ENCODE results near the gene TTC17. TPM values are rescaled to one million over a fixed set of nuclear protein-coding genes. Genes with fewer than 3 reads are reported as not detected.

Gene TTC17
- total RNA-seq, 1 donor from 2014 or later: 58.5 TPM

- no peak for DNase-seq (ENCODE audit: low read depth)
- H3K27me3 ChIP-seq (ENCODE audit: control insufficient read depth, insufficient read depth, low read length): peaks cover 2% of the 10 kb centered on the region
- TF ChIP-seq CTCF (IDR thresholded peaks at IDR 0.05; ENCODE audit: insufficient read depth, low read length, poor library complexity, severe bottlenecking): no peak
- no peak overlapping the region for H3K4me3 ChIP-seq (ENCODE audit: low read depth, low read length)
- H3K36me3 ChIP-seq (ENCODE audit: control insufficient read depth, insufficient read depth, low read length): no peaks in the 10 kb centered on the region
Measured at GRCh38 chr11:43511959-43512358, 153.2 kb downstream of the TTC17 start.

GRCh38 chr11:43515090-43515489 is 156.4 kb downstream of the TTC17 start:
- Histone ChIP-seq H3K4me3 (ENCODE audit: low read depth, low read length) (no peak overlapping the region), H3K36me3 (ENCODE audit: control insufficient read depth, insufficient read depth, low read length) (no peaks in the 10 kb centered on the region), H3K27me3 (ENCODE audit: control insufficient read depth, insufficient read depth, low read length) (peaks cover 2% of the 10 kb centered on the region)
- no peak for DNase-seq (ENCODE audit: low read depth)
- no peak for TF ChIP-seq CTCF (IDR thresholded peaks at IDR 0.05; ENCODE audit: insufficient read depth, low read length, poor library complexity, severe bottlenecking)

- Histone ChIP-seq H3K4me3 (ENCODE audit: low read depth, low read length) (no peak overlapping the region), H3K36me3 (ENCODE audit: control insufficient read depth, insufficient read depth, low read length) (no peaks in the 10 kb centered on the region), H3K27me3 (ENCODE audit: control insufficient read depth, insufficient read depth, low read length) (peaks cover 2% of the 10 kb centered on the region)
- TF ChIP-seq CTCF (IDR thresholded peaks at IDR 0.05; ENCODE audit: insufficient read depth, low read length, poor library complexity, severe bottlenecking): no peak
- DNase-seq (ENCODE audit: low read depth): no peak
Measured at GRCh38 chr11:43516316-43516850, 157.7 kb downstream of the TTC17 start.

- DNase-seq (ENCODE audit: low read depth): peak; percentile 7
Measured at GRCh38 chr11:43517518-43517917, 158.8 kb downstream of the TTC17 start.

GRCh38 chr11:43518408-43519160 is 159.9 kb downstream of the TTC17 start:
- TF ChIP-seq CTCF (IDR thresholded peaks at IDR 0.05; ENCODE audit: insufficient read depth, low read length, poor library complexity, severe bottlenecking): no peak
- H3K27me3 ChIP-seq (ENCODE audit: control insufficient read depth, insufficient read depth, low read length): peaks cover 2% of the 10 kb centered on the region
- H3K36me3 ChIP-seq (ENCODE audit: control insufficient read depth, insufficient read depth, low read length): no peaks in the 10 kb centered on the region
- H3K4me3 ChIP-seq (ENCODE audit: low read depth, low read length): no peak overlapping the region
- DNase-seq (ENCODE audit: low read depth): no peak

More at GRCh38 chr11:43517518-43517917, 158.8 kb downstream of the TTC17 start:
- peaks cover 2% of the 10 kb centered on the region for H3K27me3 ChIP-seq (ENCODE audit: control insufficient read depth, insufficient read depth, low read length)
- TF ChIP-seq CTCF (IDR thresholded peaks at IDR 0.05; ENCODE audit: insufficient read depth, low read length, poor library complexity, severe bottlenecking): no peak
- no peaks in the 10 kb centered on the region for H3K36me3 ChIP-seq (ENCODE audit: control insufficient read depth, insufficient read depth, low read length)
- H3K4me3 ChIP-seq (ENCODE audit: low read depth, low read length): no peak overlapping the region
